GM19239 (cell line): ENCODE data around the gene EIF1AX.
"Not testable (repeated sequence)": the region's sequence is repeated elsewhere in the genome, so short reads cannot be mapped to it uniquely, and the experiment has no call there.

Source experiments
- DNase-seq: peaks from one replicate; pipeline ENCODE4 v3.0.0; 2011; ENCODE audit warnings: low spot score; ENCODE audit not compliant: insufficient read length
- FAIRE-seq: peaks from 2 replicates; lab custom pipeline; 2011; peaks lifted over from hg19 to GRCh38; lab: Jason Lieb, UNC

EIF1AX gene

GRCh38 chrX:20141281-20142220, at the start of gene EIF1AX:
Gene EIF1AX (minus strand): TSS chrX:20141838. CDS start chrX:20141640, 198 bp downstream.
- FAIRE-seq: peak; percentile 99
- DNase-seq: peak; percentile 21

- FAIRE-seq (no peak), DNase-seq (no peak)
These were observed 47.5 kb upstream of the EIF1AX start for GRCh38 chrX:20189171-20189570.

GRCh38 chrX:20181598-20182329, 40.1 kb upstream of the EIF1AX start:
- DNase-seq (no peak), FAIRE-seq (peak; percentile 75)

- FAIRE-seq (no peak), DNase-seq (no peak)
These were observed 35.5 kb upstream of the EIF1AX start for GRCh38 chrX:20177093-20177492.

- DNase-seq (no peak), FAIRE-seq (no peak)
These were observed 32.2 kb upstream of the EIF1AX start for GRCh38 chrX:20173856-20174255.

- FAIRE-seq (peak; percentile 31), DNase-seq (no peak)
These were observed 31.7 kb upstream of the EIF1AX start for GRCh38 chrX:20173313-20173712.

GRCh38 chrX:20171887-20172286, 30.2 kb upstream of the EIF1AX start:
- FAIRE-seq (no peak), DNase-seq (no peak)

- not testable (repeated sequence) for FAIRE-seq
These were observed 20.9 kb upstream of the EIF1AX start for GRCh38 chrX:20162516-20162915.

GRCh38 chrX:20159797-20160385, 18.3 kb upstream of the EIF1AX start:
- DNase-seq (no peak), FAIRE-seq (no peak)

More at GRCh38 chrX:20162516-20162915, 20.9 kb upstream of the EIF1AX start:
- not testable (repeated sequence) for DNase-seq

- DNase-seq: no peak
- FAIRE-seq: no peak
These were observed 10.1 kb upstream of the EIF1AX start for GRCh38 chrX:20151689-20152088.

GRCh38 chrX:20149326-20149725, 7.7 kb upstream of the EIF1AX start:
- FAIRE-seq: no peak
- DNase-seq: no peak

GRCh38 chrX:20147561-20147960, 5.9 kb upstream of the EIF1AX start:
- no peak for DNase-seq

GRCh38 chrX:20144491-20144890, 2.9 kb upstream of the EIF1AX start:
- DNase-seq (no peak), FAIRE-seq (no peak)

More at GRCh38 chrX:20147561-20147960, 5.9 kb upstream of the EIF1AX start:
- FAIRE-seq: no peak

GRCh38 chrX:20143561-20143960, 1.9 kb upstream of the EIF1AX start:
- DNase-seq: no peak
- no peak for FAIRE-seq

GRCh38 chrX:20143111-20143510, 1.5 kb upstream of the EIF1AX start:
- DNase-seq (no peak), FAIRE-seq (peak; percentile 49)

GRCh38 chrX:20140420-20140819, 1.2 kb downstream of the EIF1AX start:
- FAIRE-seq: peak; percentile 76
- no peak for DNase-seq

- FAIRE-seq: peak; percentile 79
- no peak for DNase-seq
These were observed 1.7 kb downstream of the EIF1AX start for GRCh38 chrX:20139966-20140365.

- FAIRE-seq (no peak), DNase-seq (no peak)
These were observed 5.7 kb downstream of the EIF1AX start for GRCh38 chrX:20135944-20136343.

- DNase-seq: no peak
- no peak for FAIRE-seq
These were observed 9.0 kb downstream of the EIF1AX start for GRCh38 chrX:20132666-20133065.

- FAIRE-seq (no peak), DNase-seq (no peak)
These were observed 11.3 kb downstream of the EIF1AX start for GRCh38 chrX:20130357-20130756.

GRCh38 chrX:20129547-20129946, 12.1 kb downstream of the EIF1AX start:
- no peak for FAIRE-seq

More at GRCh38 chrX:20129547-20129946, 12.1 kb downstream of the EIF1AX start:
- DNase-seq: no peak
